GM20431 (cell line): ENCODE results near the gene LDB3.

Source experiments
- in situ Hi-C: fragments of 300-500 bp; cut with MseI, MboI; formaldehyde crosslinking; loops from one replicate; pipeline ENCODE4 v1.15.0; 2020; ENCODE audit warnings: low sequenced_read_pairs; ENCODE audit not compliant: unreplicated experiment

LDB3 gene

GRCh38 chr10:86651021-86651471 lies 17.3 kb upstream of the LDB3 start:
- in situ Hi-C loops = no loop called here

GRCh38 chr10:86651631-86652331 lies 16.5 kb upstream of the LDB3 start:
- in situ Hi-C loops = no loop called here

GRCh38 chr10:86652361-86653202 lies 15.7 kb upstream of the LDB3 start:
- in situ Hi-C loops = no loop called here

DNA sequence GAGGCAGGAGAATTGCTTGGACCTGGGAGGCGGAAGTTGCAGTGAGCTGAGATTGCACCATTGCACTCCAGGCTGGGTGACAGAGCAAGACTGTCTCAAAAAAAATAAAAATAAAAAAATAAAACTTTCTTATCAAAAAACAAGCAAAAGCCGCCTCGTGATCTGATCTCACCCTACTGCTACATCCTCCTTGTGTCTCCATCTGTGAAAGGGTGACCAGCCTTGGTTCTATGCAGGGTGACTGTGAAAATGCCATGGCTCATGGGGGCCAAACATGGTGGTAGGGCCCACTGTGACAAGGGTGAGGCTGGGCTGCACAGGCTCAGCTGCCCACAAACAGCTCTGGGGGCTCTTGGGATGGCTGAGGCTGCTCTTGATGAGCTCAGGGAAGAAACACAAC lies 14.9 kb upstream of the LDB3 start:
- in situ Hi-C loops = no loop called here

DNA sequence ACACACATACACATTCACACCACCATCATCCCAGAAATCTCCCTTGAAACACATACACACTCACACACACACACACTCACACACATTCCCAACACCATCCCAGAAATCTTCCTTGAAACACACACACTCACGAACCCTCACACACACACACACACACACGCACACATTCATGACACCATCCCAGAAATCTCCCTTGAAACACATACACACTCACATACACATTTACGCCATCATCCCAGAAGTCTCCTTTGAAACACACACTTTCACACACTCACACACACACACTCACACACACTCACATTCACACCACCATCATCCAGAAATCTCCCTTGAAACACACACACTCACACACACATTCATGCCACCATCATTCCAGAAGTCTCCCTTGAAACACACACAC lies 14.3 kb upstream of the LDB3 start:
- in situ Hi-C loops = no loop called here

GRCh38 chr10:86654411-86655172 lies 13.7 kb upstream of the LDB3 start, which contains the start of gene OPN4:
Gene OPN4, plus strand, starts transcription at chr10:86654547. Its CDS starts 237 bp downstream, at chr10:86654784.
- in situ Hi-C loops = no loop called here

DNA sequence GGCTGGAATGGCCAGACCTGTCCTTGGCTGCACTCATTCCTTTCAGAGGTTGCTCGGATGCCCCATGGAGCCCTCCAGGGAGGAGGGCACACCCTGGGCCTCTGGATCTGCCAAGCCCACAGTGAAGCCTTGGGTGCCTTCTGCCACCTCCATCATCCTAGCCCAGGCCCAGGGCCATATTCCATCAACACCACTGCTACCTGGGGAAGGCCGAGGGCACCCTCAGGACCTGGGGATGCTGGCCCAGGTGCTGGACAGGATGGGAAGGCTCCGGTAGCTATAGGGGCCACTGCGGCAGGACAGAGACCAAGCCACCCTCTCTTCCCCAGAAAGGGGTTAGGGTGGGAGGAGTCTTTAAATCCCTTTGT lies 13.2 kb upstream of the LDB3 start:
- in situ Hi-C loops = no loop called here

- in situ Hi-C loops = no loop called here
These were observed 12.7 kb upstream of the LDB3 start for GRCh38 chr10:86655596-86655995.

DNA sequence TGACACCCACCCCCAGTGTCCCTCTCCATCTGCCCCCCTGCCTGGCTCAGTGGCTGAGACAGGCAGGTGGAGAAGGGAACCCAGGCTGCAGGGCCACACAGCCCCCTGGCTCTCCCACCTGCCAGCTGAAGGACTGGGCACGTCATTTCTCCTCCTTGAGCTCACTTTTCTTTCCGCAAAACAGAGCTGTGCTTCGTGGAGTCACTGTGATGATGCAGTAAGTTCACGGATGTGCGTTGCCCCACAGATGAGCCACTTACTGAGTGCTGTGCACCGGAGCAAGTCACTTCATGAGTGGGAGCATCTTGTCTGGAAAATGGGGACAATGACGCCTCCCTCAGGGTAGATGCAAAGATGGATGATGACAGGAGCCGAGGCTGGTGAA lies 11.3 kb upstream of the LDB3 start:
- in situ Hi-C loops = no loop called here

- in situ Hi-C loops = no loop called here
These were observed 10.8 kb upstream of the LDB3 start for GRCh38 chr10:86657396-86658011.

DNA sequence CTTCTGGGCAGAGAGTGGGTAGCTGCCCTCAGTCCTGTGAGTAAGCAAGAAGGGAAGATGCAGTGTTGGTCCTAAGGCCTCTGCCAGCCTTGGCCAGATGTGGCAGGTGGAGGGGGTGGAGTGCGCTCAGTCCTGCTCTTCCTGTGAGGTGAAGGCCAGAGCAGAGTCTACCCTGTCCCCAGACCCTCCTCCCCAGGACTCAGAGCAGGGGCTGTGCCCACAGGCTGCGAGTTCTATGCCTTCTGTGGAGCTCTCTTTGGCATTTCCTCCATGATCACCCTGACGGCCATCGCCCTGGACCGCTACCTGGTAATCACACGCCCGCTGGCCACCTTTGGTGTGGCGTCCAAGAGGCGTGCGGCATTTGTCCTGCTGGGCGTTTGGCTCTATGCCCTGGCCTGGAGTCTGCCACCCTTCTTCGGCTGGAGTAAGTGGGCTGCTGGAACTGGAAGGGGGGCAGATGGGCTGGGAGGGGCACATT lies 10.0 kb upstream of the LDB3 start:
- in situ Hi-C loops = no loop called here

GRCh38 chr10:86658751-86659150 lies 9.6 kb upstream of the LDB3 start:
- in situ Hi-C loops = no loop called here

DNA sequence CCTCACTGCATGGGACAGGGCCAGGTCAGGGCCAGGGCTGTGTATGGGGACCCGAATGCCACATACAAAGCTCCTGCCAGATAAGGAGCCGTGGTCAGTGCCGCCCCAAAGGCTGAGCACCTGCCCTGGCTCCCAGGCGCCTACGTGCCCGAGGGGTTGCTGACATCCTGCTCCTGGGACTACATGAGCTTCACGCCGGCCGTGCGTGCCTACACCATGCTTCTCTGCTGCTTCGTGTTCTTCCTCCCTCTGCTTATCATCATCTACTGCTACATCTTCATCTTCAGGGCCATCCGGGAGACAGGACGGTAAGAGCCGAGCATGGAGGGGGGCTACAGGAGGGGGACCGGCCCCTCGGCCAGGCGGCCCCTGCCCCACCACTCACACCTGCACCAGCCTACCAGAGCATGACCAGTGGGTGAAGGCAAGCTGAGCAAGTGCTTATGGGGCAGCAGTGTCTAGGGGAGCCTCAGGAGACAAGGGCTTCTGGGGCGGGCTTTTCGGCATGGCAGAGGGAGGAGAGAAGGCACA lies 9.1 kb upstream of the LDB3 start:
- in situ Hi-C loops = no loop called here

DNA sequence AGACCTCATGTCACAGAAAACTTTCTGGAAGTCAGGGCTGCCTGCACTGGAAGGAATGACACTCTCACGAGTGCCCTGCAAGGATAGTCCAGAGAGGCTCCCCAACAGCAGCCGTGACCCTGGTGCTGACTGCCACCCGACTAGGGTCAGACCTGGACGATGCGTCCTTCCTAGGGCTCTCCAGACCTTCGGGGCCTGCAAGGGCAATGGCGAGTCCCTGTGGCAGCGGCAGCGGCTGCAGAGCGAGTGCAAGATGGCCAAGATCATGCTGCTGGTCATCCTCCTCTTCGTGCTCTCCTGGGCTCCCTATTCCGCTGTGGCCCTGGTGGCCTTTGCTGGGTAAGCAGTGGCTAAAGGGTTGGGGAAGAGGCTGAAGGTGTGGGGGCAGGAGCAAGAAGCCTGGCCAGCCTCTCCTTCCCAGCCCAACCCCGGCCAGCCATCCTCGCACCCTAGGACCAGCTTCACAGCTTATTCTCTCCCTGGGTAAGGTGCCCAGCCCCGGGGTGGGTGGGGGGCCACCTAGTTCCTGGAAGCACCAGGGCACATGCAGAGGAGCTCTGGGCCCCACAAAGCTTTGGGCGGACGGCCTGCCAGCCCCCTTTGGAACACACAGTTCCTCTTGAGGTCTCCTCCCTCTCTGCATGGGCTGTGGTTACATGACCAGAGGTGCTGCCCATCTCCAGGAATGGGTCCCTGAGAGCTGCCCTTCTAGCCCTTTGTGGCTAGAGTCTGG lies 8.4 kb upstream of the LDB3 start:
- in situ Hi-C loops = no loop called here

GRCh38 chr10:86661161-86662025 lies 6.9 kb upstream of the LDB3 start:
- in situ Hi-C loops = no loop called here

DNA sequence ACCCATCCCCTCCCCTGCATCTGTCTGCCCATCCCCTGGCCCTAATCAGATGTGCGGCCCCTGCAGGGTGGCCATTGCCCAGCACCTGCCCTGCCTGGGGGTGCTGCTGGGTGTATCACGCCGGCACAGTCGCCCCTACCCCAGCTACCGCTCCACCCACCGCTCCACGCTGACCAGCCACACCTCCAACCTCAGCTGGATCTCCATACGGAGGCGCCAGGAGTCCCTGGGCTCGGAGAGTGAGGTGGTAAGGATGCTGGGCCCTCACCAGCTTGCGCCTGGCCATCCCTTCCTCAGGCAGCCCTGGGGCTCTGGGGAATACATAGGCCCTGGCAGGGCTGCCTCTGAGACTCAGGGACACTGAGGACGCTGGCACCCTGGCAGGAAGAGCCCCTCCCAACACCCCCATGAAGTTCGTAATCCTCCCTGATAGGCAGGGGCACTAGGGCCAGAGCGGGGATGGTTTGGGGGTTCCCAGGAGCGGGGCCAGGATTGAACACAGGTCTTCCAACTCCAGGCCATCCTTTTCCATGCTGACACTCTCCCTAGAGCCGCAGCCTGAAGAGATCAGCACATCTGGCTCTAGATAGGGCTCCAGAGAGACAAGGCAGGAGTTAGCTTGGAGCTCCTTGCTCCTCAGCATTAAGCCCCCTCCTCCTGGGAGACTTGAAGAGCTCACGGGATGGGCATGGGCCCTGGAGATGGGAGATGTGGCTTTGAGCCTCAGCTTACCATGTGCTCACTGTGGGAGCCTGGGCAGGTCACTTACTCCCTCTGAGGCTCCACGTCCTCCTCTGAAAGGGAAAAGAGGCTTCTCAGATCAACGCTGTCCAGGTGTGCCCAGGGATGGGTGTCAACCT lies 5.9 kb upstream of the LDB3 start:
- in situ Hi-C loops = no loop called here

DNA sequence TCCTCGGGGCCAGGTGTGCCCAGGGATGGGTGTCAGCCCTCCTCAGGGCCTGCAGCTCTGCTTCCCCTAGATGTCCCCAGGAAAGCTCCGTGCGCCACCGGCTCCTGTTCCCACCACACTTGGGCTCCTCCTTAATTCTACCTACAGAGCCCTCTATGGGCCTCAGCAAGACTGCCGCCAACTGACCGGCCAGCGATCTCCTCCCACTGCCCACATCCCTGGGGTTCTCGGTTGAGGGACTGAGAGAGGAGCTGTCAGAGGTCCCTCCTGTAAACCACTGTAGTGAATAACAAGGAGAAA lies 5.3 kb upstream of the LDB3 start:
- in situ Hi-C loops = no loop called here
